Thyroid gland (tissue), 4 donors: ENCODE measurements around the gene CARHSP1. TPM values are rescaled to one million over a fixed set of nuclear protein-coding genes. Genes with fewer than 3 reads are reported as not detected.
"Not testable (repeated sequence)": the region's sequence is repeated elsewhere in the genome, so short reads cannot be mapped to it uniquely, and the experiment has no call there.

Experiments used
- DNase-seq, 2 donors: peaks; one replicate each; pipeline ENCODE4 v3.0.0-alpha.2; 2019
- H3K27ac ChIP-seq, 3 donors: fragments of 200-600 bp; sonication (generic); 1 replicate in 2 of 3; 2 replicates in 1 of 3; pipeline ENCODE4 v1.5.1; 2016 to 2019; ENCODE audit warnings: mild to moderate bottlenecking in 1 of 3, moderate library complexity in 1 of 3
- H3K27me3 ChIP-seq: fragments of 200-600 bp; sonication (generic); one replicate; pipeline ENCODE4 v1.5.1; 2019
- H3K36me3 ChIP-seq, 2 donors: fragments of 200-600 bp; sonication (generic); one replicate each; pipeline ENCODE4 v1.5.1; 2016 to 2019
- H3K4me1 ChIP-seq, 2 donors: fragments of 200-600 bp; sonication (generic); one replicate each; pipeline ENCODE4 v1.5.1; 2017 to 2019
- H3K4me3 ChIP-seq, 3 donors: fragments of 200-600 bp; sonication (generic); replicated peaks in 1 of 3; 1 replicate in 2 of 3; 2 replicates in 1 of 3; pipeline ENCODE4 v1.5.1; 2016; ENCODE audit warnings: mild to moderate bottlenecking in 1 of 3
- H3K9me3 ChIP-seq: fragments of 200-600 bp; sonication (generic); one replicate; pipeline ENCODE4 v1.5.1; 2017
- CTCF ChIP-seq, 6 experiments: fragments of 200-600 bp in 3 of 6; fragments of 450-650 bp in 3 of 6; sonication (generic) in 3 of 6; IDR thresholded peaks; one replicate each; pipeline ENCODE4 v1.5.1; 2016 to 2019; ENCODE audit warnings: antibody characterized with exemption in 6 of 6, mild to moderate bottlenecking in 2 of 6, inconsistent platforms in 1 of 6, moderate library complexity in 1 of 6
- POLR2A ChIP-seq, 2 donors: fragments of 450-650 bp; IDR thresholded peaks; one replicate each; pipeline ENCODE4 v1.6.1; 2017; ENCODE audit warnings: antibody characterized with exemption in 2 of 2, mild to moderate bottlenecking in 2 of 2, moderate library complexity in 1 of 2
- WGBS, 2 donors: methylation state at CpG; one replicate each; pipeline ENCODE4 v1.1.5; 2017; 5-methylcytosine and 5-hydroxymethylcytosine counted together
- intact Hi-C: fragments of 100-400 bp; cut with DNase I; formaldehyde crosslinking; loops from one replicate; pipeline ENCODE4 v1.15.1; 2023
- total RNA-seq, 4 donors: library from RNA; depleted of rRNA; stranded (reverse); fragments of >200 nt; gene quantifications; one replicate each; pipeline ENCODE4 v1.2.3, GENCODE V29; 2016

CARHSP1 gene
- total RNA-seq, 4 donors from 2014 or later: 43.4 to 67.5 (median 61.1) TPM

DNA sequence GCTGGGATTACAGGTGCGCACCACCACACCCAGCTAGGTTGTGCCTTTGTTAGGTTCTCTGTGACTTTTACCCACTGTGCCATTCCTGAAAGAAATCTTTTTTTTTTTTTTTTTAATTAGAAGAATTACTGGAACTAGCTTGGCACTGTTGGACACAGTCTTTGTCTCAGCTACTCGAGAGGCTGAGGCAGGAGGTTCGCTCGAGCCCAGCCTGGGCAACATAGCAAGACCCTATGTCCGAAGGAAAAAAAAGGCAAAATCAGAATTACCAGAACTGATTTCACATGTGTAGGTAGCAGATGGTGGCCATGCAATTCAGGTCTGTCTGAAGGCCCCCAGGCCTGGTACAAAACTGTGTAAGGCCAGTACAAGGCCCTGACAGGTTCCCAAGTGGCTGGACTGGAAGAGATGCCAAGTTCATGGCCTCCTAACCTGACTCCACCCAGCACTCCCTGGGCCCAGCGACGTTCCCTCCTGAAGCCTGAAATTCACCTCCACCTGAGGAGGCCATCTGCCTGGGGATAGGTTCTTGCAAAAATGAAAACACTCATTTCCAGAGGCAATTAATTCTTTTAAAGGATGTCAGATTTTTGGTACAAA lies 23.0 kb downstream of the CARHSP1 start:
- WGBS, 2 donors: 92 to 94% methylated on average over 7 of the region's 7 CpGs
- Histone ChIP-seq H3K36me3 (peaks cover 14 to 20% of the 10 kb centered on the region in 2 donors), H3K27ac (no peak overlapping the region), H3K4me1 (peaks cover 0 to 7% of the 10 kb centered on the region in 2 donors), H3K27me3 (no peaks in the 10 kb centered on the region), H3K4me3 (no peak overlapping the region), H3K9me3 (no peaks in the 10 kb centered on the region)
- intact Hi-C loops: no loop called here
- TF ChIP-seq POLR2A (IDR thresholded peaks at IDR 0.05) (no peak), CTCF (IDR thresholded peaks at IDR 0.05) (no peak)
- no peak for DNase-seq

DNA sequence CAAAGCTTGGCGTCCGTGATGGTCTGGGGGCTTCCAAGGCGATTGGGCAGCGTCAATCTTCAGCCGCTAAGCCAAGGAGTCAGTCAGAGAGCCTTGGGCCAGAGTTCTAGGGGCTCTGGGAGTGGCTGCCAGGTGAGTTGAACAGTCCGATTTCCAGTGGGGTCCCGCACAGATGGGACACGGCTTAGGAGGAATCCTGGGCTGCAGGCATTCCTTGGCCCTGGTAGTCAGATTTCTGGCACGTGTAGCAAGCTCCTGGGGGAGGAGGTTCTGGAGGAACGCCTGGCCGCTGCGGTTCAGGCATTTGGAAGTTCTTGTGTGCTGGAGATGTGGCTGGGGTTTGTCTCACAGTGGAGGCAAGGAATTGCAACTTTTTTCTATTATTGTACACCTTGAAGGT lies 25.5 kb downstream of the CARHSP1 start:
- H3K27me3 ChIP-seq, H3K4me1 ChIP-seq, H3K9me3 ChIP-seq, intact Hi-C loops, DNase-seq, H3K4me3 ChIP-seq, H3K27ac ChIP-seq, H3K36me3 ChIP-seq: not testable (repeated sequence)
- WGBS, 2 donors: 67 to 79% methylated on average over 11 of the region's 12 CpGs

DNA sequence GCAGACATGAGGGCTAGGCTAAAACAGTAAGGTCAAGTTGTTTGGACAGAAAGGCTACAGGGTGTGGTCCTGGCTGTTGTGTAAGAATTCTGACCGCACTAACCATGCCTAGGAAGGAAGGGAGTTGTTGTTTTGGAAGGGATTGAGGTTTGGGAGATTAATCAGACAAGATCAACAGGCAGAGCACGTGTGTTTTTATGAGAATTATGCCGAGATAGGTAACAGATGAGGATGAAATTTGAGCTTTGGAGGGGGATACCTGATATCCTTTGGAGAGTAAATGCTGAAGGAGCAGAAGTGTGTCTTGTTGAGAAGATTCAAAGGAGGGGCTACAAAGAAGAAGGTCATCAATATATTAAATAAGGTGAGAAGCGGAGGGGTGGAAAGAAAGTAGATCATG lies 26.8 kb downstream of the CARHSP1 start:
- H3K27ac ChIP-seq, H3K4me1 ChIP-seq, DNase-seq, intact Hi-C loops, H3K36me3 ChIP-seq, H3K9me3 ChIP-seq, H3K27me3 ChIP-seq, H3K4me3 ChIP-seq: not testable (repeated sequence)
- WGBS, 2 donors: 65 to 74% methylated on average over 4 of the region's 4 CpGs

- H3K27ac ChIP-seq, H3K27me3 ChIP-seq, intact Hi-C loops, DNase-seq, H3K4me1 ChIP-seq, H3K9me3 ChIP-seq, H3K36me3 ChIP-seq, H3K4me3 ChIP-seq: not testable (repeated sequence)
- 84 to 85% methylated on average over 15 of the region's 15 CpGs for WGBS, 2 donors
Observed at GRCh38 chr16:8837594-8837993, 31.2 kb downstream of the CARHSP1 start.

- WGBS, 2 donors: 80 to 84% methylated on average over 7 of the region's 7 CpGs
- H3K27me3 ChIP-seq, H3K36me3 ChIP-seq, H3K27ac ChIP-seq, H3K4me3 ChIP-seq, H3K9me3 ChIP-seq, DNase-seq, intact Hi-C loops, H3K4me1 ChIP-seq: not testable (repeated sequence)
Observed at GRCh38 chr16:8836797-8837196, 32.0 kb downstream of the CARHSP1 start.

DNA sequence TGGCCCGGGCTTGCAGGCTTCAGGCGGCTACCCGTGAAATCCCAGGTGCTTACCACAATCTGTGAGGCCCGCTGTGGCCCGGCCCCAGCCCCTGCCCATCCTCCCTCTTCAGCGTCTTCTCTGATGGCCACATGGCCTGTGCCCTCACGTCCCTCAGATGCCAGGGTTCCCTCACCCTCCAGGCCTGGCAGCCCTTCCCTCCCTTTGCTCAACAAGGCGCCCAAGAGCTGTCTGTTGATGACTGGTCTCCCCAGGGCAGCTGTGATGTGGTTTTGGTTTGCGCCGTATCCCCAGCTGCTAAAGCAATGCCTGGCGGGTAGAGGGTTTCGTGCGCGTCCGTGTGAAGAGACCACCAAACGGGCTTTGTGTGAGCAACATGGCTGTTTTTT lies 36.1 kb downstream of the CARHSP1 start:
- intact Hi-C loops: no loop called here

More for the DNA sequence above, 36.1 kb downstream of the CARHSP1 start:
- H3K36me3 ChIP-seq: peaks cover 8 to 12% of the 10 kb centered on the region in 2 donors
- no peaks in the 10 kb centered on the region for H3K27me3 ChIP-seq
- H3K9me3 ChIP-seq: no peaks in the 10 kb centered on the region
- no peak overlapping the region for H3K27ac ChIP-seq
- no peak overlapping the region for H3K4me3 ChIP-seq
- no peaks in the 10 kb centered on the region for H3K4me1 ChIP-seq
- WGBS, 2 donors: 82 to 85% methylated on average over 16 of the region's 16 CpGs
- no peak for TF ChIP-seq POLR2A (IDR thresholded peaks at IDR 0.05)
- TF ChIP-seq CTCF (IDR thresholded peaks at IDR 0.05): no peak
- DNase-seq: no peak
